KMS-11 (cell line): ENCODE data around the gene CRLF2.
"Not testable (repeated sequence)": the region's sequence is repeated elsewhere in the genome, so short reads cannot be mapped to it uniquely, and the experiment has no call there.

Experiments
- H2AFZ ChIP-seq: fragments of 200-600 bp; sonication (generic); 2 replicates; pipeline ENCODE4 v1.6.1; 2016; ENCODE audit warnings: antibody characterized with exemption, mixed run types, low read depth
- H3K27ac ChIP-seq: fragments of 200-600 bp; sonication (generic); 2 replicates; pipeline ENCODE4 v1.6.1; 2016; ENCODE audit warnings: mild to moderate bottlenecking, mixed run types
- H3K27me3 ChIP-seq: fragments of 200-600 bp; sonication (generic); 2 replicates; pipeline ENCODE4 v1.6.1; 2017; ENCODE audit warnings: mild to moderate bottlenecking, low read depth, mixed run types, moderate library complexity; ENCODE audit not compliant: insufficient read depth
- H3K36me3 ChIP-seq: fragments of 200-600 bp; sonication (generic); 2 replicates; pipeline ENCODE4 v1.6.1; 2017; ENCODE audit warnings: mild to moderate bottlenecking, mixed run types; ENCODE audit not compliant: insufficient read depth
- H3K4me1 ChIP-seq: fragments of 200-600 bp; sonication (generic); 2 replicates; pipeline ENCODE4 v1.6.1; 2016; ENCODE audit warnings: mild to moderate bottlenecking, low read depth, mixed run types; ENCODE audit not compliant: poor library complexity, severe bottlenecking
- H3K4me2 ChIP-seq: fragments of 200-600 bp; sonication (generic); 2 replicates; pipeline ENCODE4 v1.7.0; 2016; ENCODE audit warnings: mild to moderate bottlenecking, mixed run types
- H3K4me3 ChIP-seq: fragments of 200-600 bp; sonication (generic); IDR thresholded peaks from 2 replicates; pipeline ENCODE4 v1.6.1; 2017; ENCODE audit warnings: low read depth, low read length, mixed read lengths; ENCODE audit not compliant: insufficient read depth
- H3K79me2 ChIP-seq: fragments of 200-600 bp; sonication (generic); 2 replicates; pipeline ENCODE4 v1.6.1; 2016; ENCODE audit warnings: low read depth, mixed run types; ENCODE audit not compliant: insufficient read depth
- H3K9ac ChIP-seq: fragments of 200-600 bp; sonication (generic); 2 replicates; pipeline ENCODE4 v1.6.1; 2016; ENCODE audit warnings: mild to moderate bottlenecking, mixed run types
- H4K20me1 ChIP-seq: fragments of 200-600 bp; sonication (generic); 2 replicates; pipeline ENCODE4 v1.6.1; 2016; ENCODE audit warnings: mild to moderate bottlenecking, mixed run types; ENCODE audit not compliant: insufficient read depth
- TF ChIP-seq, protein P1 (sequence below): fragments of 200-600 bp; sonication (generic); conservative IDR thresholded peaks from 2 replicates; pipeline ENCODE4 v1.6.1; 2017; ENCODE audit warnings: low read depth, mild to moderate bottlenecking, antibody characterized with exemption, low read length, moderate library complexity, mixed read lengths

CRLF2 gene

GRCh38 chrX:1190596-1191145 lies 21.8 kb downstream of the CRLF2 start:
- Histone ChIP-seq H3K27me3 (no peaks in the 10 kb centered on the region), H3K4me1 (no peaks in the 10 kb centered on the region), H3K4me2 (no peak overlapping the region), H3K9ac (no peak overlapping the region), H4K20me1 (no peaks in the 10 kb centered on the region), H2AFZ (no peak overlapping the region), H3K4me3 (no peak overlapping the region), H3K79me2 (no peaks in the 10 kb centered on the region), H3K36me3 (no peaks in the 10 kb centered on the region), H3K27ac (no peak overlapping the region)
- TF ChIP-seq, protein P1, sequence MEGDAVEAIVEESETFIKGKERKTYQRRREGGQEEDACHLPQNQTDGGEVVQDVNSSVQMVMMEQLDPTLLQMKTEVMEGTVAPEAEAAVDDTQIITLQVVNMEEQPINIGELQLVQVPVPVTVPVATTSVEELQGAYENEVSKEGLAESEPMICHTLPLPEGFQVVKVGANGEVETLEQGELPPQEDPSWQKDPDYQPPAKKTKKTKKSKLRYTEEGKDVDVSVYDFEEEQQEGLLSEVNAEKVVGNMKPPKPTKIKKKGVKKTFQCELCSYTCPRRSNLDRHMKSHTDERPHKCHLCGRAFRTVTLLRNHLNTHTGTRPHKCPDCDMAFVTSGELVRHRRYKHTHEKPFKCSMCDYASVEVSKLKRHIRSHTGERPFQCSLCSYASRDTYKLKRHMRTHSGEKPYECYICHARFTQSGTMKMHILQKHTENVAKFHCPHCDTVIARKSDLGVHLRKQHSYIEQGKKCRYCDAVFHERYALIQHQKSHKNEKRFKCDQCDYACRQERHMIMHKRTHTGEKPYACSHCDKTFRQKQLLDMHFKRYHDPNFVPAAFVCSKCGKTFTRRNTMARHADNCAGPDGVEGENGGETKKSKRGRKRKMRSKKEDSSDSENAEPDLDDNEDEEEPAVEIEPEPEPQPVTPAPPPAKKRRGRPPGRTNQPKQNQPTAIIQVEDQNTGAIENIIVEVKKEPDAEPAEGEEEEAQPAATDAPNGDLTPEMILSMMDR, result no peak

GRCh38 chrX:1185561-1185960 lies 26.9 kb downstream of the CRLF2 start:
- no peaks in the 10 kb centered on the region for H3K27me3 ChIP-seq
- H4K20me1 ChIP-seq, result no peaks in the 10 kb centered on the region
- TF ChIP-seq, protein P1, result no peak
- H3K4me3 ChIP-seq, result no peak overlapping the region
- no peaks in the 10 kb centered on the region for H3K79me2 ChIP-seq
- no peak overlapping the region for H3K9ac ChIP-seq
- H3K4me2 ChIP-seq, result no peak overlapping the region
- no peaks in the 10 kb centered on the region for H3K4me1 ChIP-seq
- no peaks in the 10 kb centered on the region for H3K36me3 ChIP-seq
- H2AFZ ChIP-seq, result no peak overlapping the region
- H3K27ac ChIP-seq, result no peak overlapping the region

DNA sequence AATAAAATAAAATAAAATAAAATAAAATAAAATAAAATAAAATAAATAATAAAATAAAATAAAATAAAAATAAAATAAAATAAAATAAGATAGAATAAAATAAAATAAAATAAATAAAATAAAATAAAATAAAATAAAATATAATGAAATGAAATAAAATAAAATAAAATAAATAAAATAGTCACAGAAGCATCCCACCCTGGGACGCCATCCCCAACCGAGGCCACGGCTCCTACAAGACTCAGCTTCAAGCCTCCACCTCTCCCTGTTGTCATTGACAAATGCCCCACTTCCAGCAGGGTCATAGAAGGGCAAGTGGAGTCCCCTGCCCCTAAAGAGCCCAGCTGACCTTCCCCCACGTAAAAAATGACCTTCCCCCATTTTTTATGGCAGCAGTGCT lies 30.2 kb downstream of the CRLF2 start:
- Histone ChIP-seq H2AFZ (no peak overlapping the region), H3K4me1 (no peaks in the 10 kb centered on the region), H4K20me1 (no peaks in the 10 kb centered on the region), H3K36me3 (no peaks in the 10 kb centered on the region), H3K27me3 (no peaks in the 10 kb centered on the region), H3K79me2 (no peaks in the 10 kb centered on the region), H3K9ac (no peak overlapping the region), H3K4me2 (no peak overlapping the region), H3K27ac (no peak overlapping the region), H3K4me3 (no peak overlapping the region)
- TF ChIP-seq, protein P1, result no peak

- not testable (repeated sequence) for H2AFZ ChIP-seq, H3K27me3 ChIP-seq, H3K4me1 ChIP-seq, H3K9ac ChIP-seq, H3K79me2 ChIP-seq, H3K4me2 ChIP-seq, H3K36me3 ChIP-seq, H3K4me3 ChIP-seq, H4K20me1 ChIP-seq, H3K27ac ChIP-seq
Measured at GRCh38 chrX:1181661-1182060, 30.8 kb downstream of the CRLF2 start.

DNA sequence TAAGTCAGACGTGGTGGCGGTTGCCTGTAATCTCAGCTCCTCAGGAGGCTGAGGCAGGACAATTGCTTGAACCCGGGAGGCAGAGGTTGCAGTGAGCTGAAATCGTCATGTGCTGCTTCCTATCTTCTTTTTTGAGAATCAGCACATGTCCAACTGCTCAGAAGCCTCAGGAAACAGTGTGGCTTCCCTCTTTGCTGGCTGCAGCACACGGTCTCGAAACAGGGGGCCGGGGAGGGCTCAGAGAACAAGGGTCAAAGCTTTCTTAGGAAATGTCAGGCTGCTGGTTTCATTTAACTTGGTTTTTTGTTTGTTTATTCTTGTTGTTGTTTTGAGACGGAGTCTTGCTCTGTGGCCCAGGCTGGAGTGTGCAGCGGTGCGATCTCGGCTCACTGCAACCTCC lies 31.3 kb downstream of the CRLF2 start:
- no peak overlapping the region for H3K4me3 ChIP-seq
- no peak overlapping the region for H3K27ac ChIP-seq
- no peaks in the 10 kb centered on the region for H3K36me3 ChIP-seq
- H3K4me1 ChIP-seq, result no peaks in the 10 kb centered on the region
- TF ChIP-seq, protein P1, result no peak
- no peaks in the 10 kb centered on the region for H3K27me3 ChIP-seq
- H3K79me2 ChIP-seq, result no peaks in the 10 kb centered on the region
- H2AFZ ChIP-seq, result no peak overlapping the region
- H3K4me2 ChIP-seq, result no peak overlapping the region
- H3K9ac ChIP-seq, result no peak overlapping the region
- no peaks in the 10 kb centered on the region for H4K20me1 ChIP-seq
